SK-N-SH (cell line): Measurements from ENCODE around the gene PKD1.

Experiments
- CHD2 ChIP-seq: fragments of 150-350 bp; IDR thresholded peaks from 2 replicates; pipeline ENCODE4 v1.6.1; 2018; ENCODE audit warnings: low read length; ENCODE audit not compliant: partially characterized antibody
- CTCF ChIP-seq: fragments of 200-600 bp; sonication (generic); IDR thresholded peaks from 2 replicates; pipeline ENCODE4 v1.6.1; 2017; ENCODE audit warnings: antibody characterized with exemption, mild to moderate bottlenecking, moderate library complexity
- ELF1 ChIP-seq: IDR thresholded peaks from 2 replicates; pipeline ENCODE4 v1.4.0; 2012
- EP300 ChIP-seq, 2 experiments: IDR thresholded peaks; 2 replicates each; pipeline versions ENCODE4 v1.4.0 to v1.6.1; 2012; ENCODE audit warnings: borderline replicate concordance in 1 of 2, low read depth in 1 of 2, low read length in 1 of 2
- FOXJ3 ChIP-seq: sonication (generic); formaldehyde crosslinking; IDR thresholded peaks from 2 replicates; pipeline ENCODE4 v1.5.1; 2020; ENCODE audit warnings: mild to moderate bottlenecking, missing genetic modification reagents
- GATA2 ChIP-seq: sonication (generic); formaldehyde crosslinking; IDR thresholded peaks from 2 replicates; pipeline ENCODE4 v1.5.0; 2020; ENCODE audit warnings: mild to moderate bottlenecking, missing genetic modification reagents
- POLR2AphosphoS5 ChIP-seq: IDR thresholded peaks from 2 replicates; pipeline ENCODE4 v1.6.1; 2012; ENCODE audit warnings: low read depth, low read length
- RXRA ChIP-seq: IDR thresholded peaks from 2 replicates; pipeline ENCODE4 v1.4.0; 2012; ENCODE audit warnings: low read depth, mild to moderate bottlenecking, borderline replicate concordance
- SMC3 ChIP-seq: IDR thresholded peaks from 2 replicates; pipeline ENCODE4 v1.6.1; 2012; ENCODE audit warnings: low read depth, low read length, improper control_type of control experiment
- TF ChIP-seq, protein P1 (sequence below): fragments of 150-350 bp; IDR thresholded peaks from 2 replicates; pipeline ENCODE4 v1.6.1; 2017; ENCODE audit warnings: antibody characterized with exemption, low read length, low read depth, borderline replicate concordance
- TF ChIP-seq, protein P2 (sequence below): IDR thresholded peaks from 2 replicates; pipeline ENCODE4 v1.6.1; 2012; ENCODE audit warnings: mild to moderate bottlenecking, low read depth, low read length, moderate library complexity

- TF ChIP-seq CTCF (no peak), FOXJ3 (CRISPR knock-in tag) (no peak), EP300 (IDR thresholded peaks at IDR 0.05; ENCODE audit: borderline replicate concordance in 1 of 2, low read depth in 1 of 2, low read length in 1 of 2) (no peak), GATA2 (CRISPR knock-in tag) (no peak), SMC3 (no peak), POLR2AphosphoS5 (no peak), ELF1 (no peak), CHD2 (no peak), RXRA (no peak)
- TF ChIP-seq, protein P1, sequence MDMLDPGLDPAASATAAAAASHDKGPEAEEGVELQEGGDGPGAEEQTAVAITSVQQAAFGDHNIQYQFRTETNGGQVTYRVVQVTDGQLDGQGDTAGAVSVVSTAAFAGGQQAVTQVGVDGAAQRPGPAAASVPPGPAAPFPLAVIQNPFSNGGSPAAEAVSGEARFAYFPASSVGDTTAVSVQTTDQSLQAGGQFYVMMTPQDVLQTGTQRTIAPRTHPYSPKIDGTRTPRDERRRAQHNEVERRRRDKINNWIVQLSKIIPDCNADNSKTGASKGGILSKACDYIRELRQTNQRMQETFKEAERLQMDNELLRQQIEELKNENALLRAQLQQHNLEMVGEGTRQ: no peak
- TF ChIP-seq, protein P2, sequence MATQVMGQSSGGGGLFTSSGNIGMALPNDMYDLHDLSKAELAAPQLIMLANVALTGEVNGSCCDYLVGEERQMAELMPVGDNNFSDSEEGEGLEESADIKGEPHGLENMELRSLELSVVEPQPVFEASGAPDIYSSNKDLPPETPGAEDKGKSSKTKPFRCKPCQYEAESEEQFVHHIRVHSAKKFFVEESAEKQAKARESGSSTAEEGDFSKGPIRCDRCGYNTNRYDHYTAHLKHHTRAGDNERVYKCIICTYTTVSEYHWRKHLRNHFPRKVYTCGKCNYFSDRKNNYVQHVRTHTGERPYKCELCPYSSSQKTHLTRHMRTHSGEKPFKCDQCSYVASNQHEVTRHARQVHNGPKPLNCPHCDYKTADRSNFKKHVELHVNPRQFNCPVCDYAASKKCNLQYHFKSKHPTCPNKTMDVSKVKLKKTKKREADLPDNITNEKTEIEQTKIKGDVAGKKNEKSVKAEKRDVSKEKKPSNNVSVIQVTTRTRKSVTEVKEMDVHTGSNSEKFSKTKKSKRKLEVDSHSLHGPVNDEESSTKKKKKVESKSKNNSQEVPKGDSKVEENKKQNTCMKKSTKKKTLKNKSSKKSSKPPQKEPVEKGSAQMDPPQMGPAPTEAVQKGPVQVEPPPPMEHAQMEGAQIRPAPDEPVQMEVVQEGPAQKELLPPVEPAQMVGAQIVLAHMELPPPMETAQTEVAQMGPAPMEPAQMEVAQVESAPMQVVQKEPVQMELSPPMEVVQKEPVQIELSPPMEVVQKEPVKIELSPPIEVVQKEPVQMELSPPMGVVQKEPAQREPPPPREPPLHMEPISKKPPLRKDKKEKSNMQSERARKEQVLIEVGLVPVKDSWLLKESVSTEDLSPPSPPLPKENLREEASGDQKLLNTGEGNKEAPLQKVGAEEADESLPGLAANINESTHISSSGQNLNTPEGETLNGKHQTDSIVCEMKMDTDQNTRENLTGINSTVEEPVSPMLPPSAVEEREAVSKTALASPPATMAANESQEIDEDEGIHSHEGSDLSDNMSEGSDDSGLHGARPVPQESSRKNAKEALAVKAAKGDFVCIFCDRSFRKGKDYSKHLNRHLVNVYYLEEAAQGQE: no peak
Observed at GRCh38 chr16:2177561-2177960, 41.9 kb upstream of the PKD1 start.
